Right lobe of liver (tissue), 6 donors: ENCODE results near the gene GNG12. TPM values are rescaled to one million over a fixed set of nuclear protein-coding genes. Genes with fewer than 3 reads are reported as not detected.

Experiments
- ATAC-seq, 4 donors: fragments of 200-7000 bp; cut with Tn5 transposase; one replicate each; pipeline ENCODE4 v1.9.1; 2020; ENCODE audit warnings: mild to moderate bottlenecking in 4 of 4, moderate library complexity in 4 of 4
- DNase-seq, 3 donors: peaks; one replicate each; pipeline ENCODE4 v3.0.0-alpha.2; 2020
- H3K27ac ChIP-seq, 3 donors: fragments of 200-600 bp; one replicate each; pipeline ENCODE4 v1.8.0; 2022
- H3K27me3 ChIP-seq, 2 donors: fragments of 200-600 bp; one replicate each; pipeline ENCODE4 v1.8.0; 2022
- H3K36me3 ChIP-seq, 4 donors: fragments of 200-600 bp; sonication (generic) in 1 of 4; one replicate each; pipeline versions ENCODE4 v1.5.1 to v1.8.0; 2017 to 2022; ENCODE audit warnings: control low read depth in 1 of 4
- H3K4me1 ChIP-seq, 4 donors: fragments of 200-600 bp; sonication (generic) in 1 of 4; one replicate each; pipeline versions ENCODE4 v1.5.1 to v1.8.0; 2017 to 2022; ENCODE audit warnings: control low read depth in 1 of 4
- H3K4me3 ChIP-seq, 3 donors: fragments of 200-600 bp; one replicate each; pipeline ENCODE4 v1.8.0; 2022
- H3K9me3 ChIP-seq, 4 donors: fragments of 200-600 bp; sonication (generic) in 1 of 4; one replicate each; pipeline versions ENCODE4 v1.5.1 to v1.8.0; 2017 to 2022; ENCODE audit warnings: control low read depth in 1 of 4
- CTCF ChIP-seq, 4 donors: fragments of 200-600 bp in 3 of 4; fragments of 450-650 bp in 1 of 4; IDR thresholded peaks; one replicate each; pipeline versions ENCODE4 v1.5.1 to v1.8.0; 2016 to 2022; ENCODE audit warnings: antibody characterized with exemption in 4 of 4, mild to moderate bottlenecking in 2 of 4
- POLR2A ChIP-seq: fragments of 450-650 bp; IDR thresholded peaks from one replicate; pipeline ENCODE4 v1.6.1; 2017; ENCODE audit warnings: antibody characterized with exemption, mild to moderate bottlenecking
- WGBS: methylation state at CpG from one replicate; pipeline ENCODE4 v1.1.6; 2018; ENCODE audit warnings: low coverage, low lambda C conversion rate; ENCODE audit not compliant: insufficient coverage; ENCODE audit errors: missing lambda C conversion rate; 5-methylcytosine and 5-hydroxymethylcytosine counted together
- intact Hi-C, 2 donors: fragments of 100-400 bp; cut with DNase I; formaldehyde crosslinking; loops; one replicate each; pipeline versions ENCODE4 v1.11.2 to v1.14.1; 2022
- total RNA-seq, 6 experiments: library from RNA; depleted of rRNA in 2 of 6; stranded (reverse); fragments of >200 nt in 2 of 6; fragmentation: NEBNext Ultra II Directional in 3 of 6; extraction: Animal tissue kit (Norgen Biotek cat#: 25700) in 3 of 6; gene quantifications; one replicate each; pipeline versions ENCODE4 v1.1.0 to v1.2.4, GENCODE V29; 2016 to 2023
- donor health status: DM: no; HTN: yes; CAD: no.
- donor health status: DM: no; HTN: no; CAD: no.
- donor health status: DM: no; HTN: no; CAD: no.
- donor health status: DM: no; HTN: yes; CAD: no.
- donor health status: DM: no; HTN: yes; CAD: no.

Gene GNG12
- total RNA-seq, 6 experiments from 2014 or later, result 18.8 to 52.7 (median 33.9) TPM

GRCh38 chr1:67679691-67680090, 153.6 kb downstream of the GNG12 start:
- H3K27ac ChIP-seq, result no peak overlapping the region
- intact Hi-C loops, result no loop called here
- TF ChIP-seq POLR2A, result no peak
- no peak for TF ChIP-seq CTCF (IDR thresholded peaks at IDR 0.05)

DNA sequence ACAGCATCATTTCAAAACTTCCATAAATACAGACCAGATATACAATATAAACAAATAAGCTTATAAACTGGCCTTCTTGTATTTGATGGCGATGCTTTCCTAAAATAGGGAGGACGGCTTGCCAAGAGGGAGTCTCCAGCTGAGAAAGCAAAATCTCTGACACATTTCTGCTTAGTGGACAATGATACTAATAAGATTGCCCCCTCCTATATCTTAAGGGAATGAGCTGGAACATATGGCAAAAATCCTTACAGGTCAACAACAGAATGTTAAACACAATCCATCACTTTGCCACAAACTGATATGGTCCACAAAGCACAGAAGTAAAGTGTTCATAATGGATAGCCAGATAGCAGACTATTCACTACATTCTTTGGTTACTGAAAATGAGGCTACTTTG, 155.3 kb downstream of the GNG12 start:
- H3K27ac ChIP-seq, result no peak overlapping the region
- no peaks in the 10 kb centered on the region for H3K27me3 ChIP-seq
- TF ChIP-seq CTCF (IDR thresholded peaks at IDR 0.05), result no peak
- no peak for TF ChIP-seq POLR2A
- no peaks in the 10 kb centered on the region for H3K36me3 ChIP-seq
- DNase-seq (no peak), ATAC-seq (no peak)
- H3K9me3 ChIP-seq, result no peaks in the 10 kb centered on the region
- 60% methylated on average over 2 of the region's 2 CpGs for WGBS
- no peak overlapping the region for H3K4me3 ChIP-seq
- no peaks in the 10 kb centered on the region for H3K4me1 ChIP-seq
- intact Hi-C loops, result no loop called here

More at GRCh38 chr1:67679691-67680090, 153.6 kb downstream of the GNG12 start:
- no peak overlapping the region for H3K4me3 ChIP-seq
- DNase-seq (no peak), ATAC-seq (no peak)
- H3K9me3 ChIP-seq, result no peaks in the 10 kb centered on the region
- no peaks in the 10 kb centered on the region for H3K27me3 ChIP-seq
- no peaks in the 10 kb centered on the region for H3K36me3 ChIP-seq
- peaks cover 0 to 15% (median 4%) of the 10 kb centered on the region in 4 donors for H3K4me1 ChIP-seq

DNA sequence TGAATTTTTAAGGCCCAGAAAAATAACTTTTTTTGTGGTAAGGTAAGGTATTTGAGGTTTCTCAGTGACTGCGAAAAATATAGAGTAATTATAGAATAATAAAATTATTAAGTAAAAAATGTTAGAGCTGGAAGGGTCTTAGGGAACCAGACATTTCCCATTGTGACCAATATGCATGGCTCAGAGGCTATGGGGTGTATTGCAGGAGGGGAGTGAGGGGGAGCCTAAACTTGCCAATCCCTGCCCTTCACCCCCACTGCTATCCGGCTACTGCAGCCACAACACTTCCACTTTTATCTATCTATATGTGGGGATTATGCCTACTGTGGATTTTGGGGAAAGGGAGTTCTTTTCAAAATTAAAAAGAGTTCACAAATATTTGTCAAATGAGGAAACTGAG, 155.9 kb downstream of the GNG12 start:
- H3K9me3 ChIP-seq, result no peaks in the 10 kb centered on the region
- H3K27ac ChIP-seq, result no peak overlapping the region
- no peaks in the 10 kb centered on the region for H3K27me3 ChIP-seq
- 100% methylated on average over 2 of the region's 2 CpGs for WGBS
- intact Hi-C loops, result no loop called here
- no peaks in the 10 kb centered on the region for H3K36me3 ChIP-seq
- no peak for DNase-seq
- no peak for ATAC-seq
- H3K4me3 ChIP-seq, result no peak overlapping the region
- no peaks in the 10 kb centered on the region for H3K4me1 ChIP-seq
- TF ChIP-seq POLR2A (no peak), CTCF (IDR thresholded peaks at IDR 0.05) (no peak)

DNA sequence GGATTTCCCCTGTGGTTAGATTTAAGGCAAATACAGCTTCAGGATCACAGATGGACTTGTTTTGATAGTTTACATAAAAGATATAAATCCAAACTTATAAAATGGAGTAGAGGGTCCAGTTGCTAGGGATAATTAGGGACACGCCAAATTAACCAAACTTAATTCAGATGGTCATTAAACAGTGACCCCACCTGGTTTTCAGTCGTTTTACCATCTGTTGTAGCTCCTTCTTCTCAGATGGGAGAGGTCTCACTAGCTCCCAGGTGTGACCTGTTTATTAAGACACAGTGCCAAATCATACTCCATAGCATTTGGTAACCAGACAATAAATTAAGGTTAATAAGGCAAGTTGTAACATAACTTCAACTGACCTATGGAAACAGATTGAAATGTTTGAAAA, 156.3 kb downstream of the GNG12 start:
- TF ChIP-seq POLR2A, result no peak

GRCh38 chr1:67676287-67676686, 157.0 kb downstream of the GNG12 start:
- H3K4me3 ChIP-seq, result no peak overlapping the region
- no peak for DNase-seq
- intact Hi-C loops, result no loop called here
- no peak for ATAC-seq
- H3K36me3 ChIP-seq, result no peaks in the 10 kb centered on the region
- H3K4me1 ChIP-seq, result no peaks in the 10 kb centered on the region
- H3K27ac ChIP-seq, result no peak overlapping the region
- no peak for TF ChIP-seq CTCF (IDR thresholded peaks at IDR 0.05)
- no peak for TF ChIP-seq POLR2A
- 73% methylated on average over 2 of the region's 2 CpGs for WGBS
- H3K9me3 ChIP-seq, result no peaks in the 10 kb centered on the region
- H3K27me3 ChIP-seq, result no peaks in the 10 kb centered on the region

More for the DNA sequence above, 156.3 kb downstream of the GNG12 start:
- H3K4me1 ChIP-seq, result no peaks in the 10 kb centered on the region
- DNase-seq (no peak), ATAC-seq (no peak)
- WGBS, result 62% methylated on average over 2 of the region's 2 CpGs
- intact Hi-C loops, result no loop called here
- no peak overlapping the region for H3K4me3 ChIP-seq
- no peaks in the 10 kb centered on the region for H3K9me3 ChIP-seq
- no peaks in the 10 kb centered on the region for H3K36me3 ChIP-seq
- no peaks in the 10 kb centered on the region for H3K27me3 ChIP-seq
- no peak overlapping the region for H3K27ac ChIP-seq
